SH-SY5Y (cell line): ENCODE data around the gene C4orf36.

Experiments
- GATA2 ChIP-seq: IDR thresholded peaks from 2 replicates; pipeline ENCODE4 v1.6.1; 2011; ENCODE audit warnings: mild to moderate bottlenecking, low read depth, low read length
- GATA3 ChIP-seq: IDR thresholded peaks from 2 replicates; pipeline ENCODE4 v1.6.1; 2011; ENCODE audit warnings: low read depth, mild to moderate bottlenecking, low read length, moderate library complexity

Gene C4orf36, protein sequence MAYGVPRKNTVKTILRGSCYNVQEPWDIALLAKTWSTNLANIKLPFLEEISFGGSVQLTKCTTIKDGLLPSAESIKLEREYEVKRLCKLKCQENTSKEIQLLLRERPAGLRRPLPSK

DNA sequence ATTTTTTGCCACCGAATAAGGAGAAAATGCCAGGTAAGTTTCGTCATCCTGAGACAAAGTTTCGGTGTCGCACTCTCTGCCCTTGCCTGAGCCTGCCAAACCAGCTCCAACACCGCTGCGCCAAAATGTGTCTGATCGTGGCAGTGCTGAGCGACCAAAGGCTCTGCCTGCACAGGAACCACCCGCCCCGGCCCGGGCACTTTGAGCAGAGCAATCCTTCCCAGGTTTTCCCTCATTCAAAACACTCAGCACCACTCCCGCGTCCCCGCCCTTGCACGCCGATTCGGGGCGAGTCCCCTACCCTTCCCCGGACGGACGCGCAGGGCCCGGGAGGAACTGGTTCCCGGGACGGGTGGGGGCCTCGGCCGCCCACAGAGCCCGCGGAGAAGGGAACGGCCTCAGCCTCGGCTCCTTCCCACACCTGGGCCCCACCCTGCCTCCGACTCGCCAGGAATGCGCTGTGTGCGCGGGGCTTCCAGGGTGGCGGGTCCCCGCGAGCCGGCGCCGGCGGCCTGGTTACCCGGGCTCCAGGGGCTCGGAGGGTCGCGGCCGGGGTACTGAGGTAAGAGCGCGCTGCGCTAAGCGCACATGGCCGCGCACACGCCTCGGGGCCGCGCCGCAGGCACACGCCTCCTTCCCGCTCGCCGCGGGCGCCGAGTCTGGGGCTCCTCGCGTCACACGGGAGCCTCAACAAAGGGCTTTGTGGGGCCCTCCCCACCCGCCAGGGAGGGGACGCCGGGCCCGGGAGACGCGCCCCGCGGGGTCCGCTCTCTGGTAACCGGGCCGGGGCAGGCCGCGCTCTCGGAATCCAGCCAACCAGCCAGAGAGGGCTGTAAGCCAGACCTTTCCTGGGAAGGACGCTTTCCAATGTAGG lies at the start of gene C4orf36:
Gene C4orf36 (minus strand): TSS at position 661 of the 874 bp plus-strand sequence. CDS start 902 bp downstream, outside the sequence.
- no peak for TF ChIP-seq GATA2
- TF ChIP-seq GATA3 = no peak

DNA sequence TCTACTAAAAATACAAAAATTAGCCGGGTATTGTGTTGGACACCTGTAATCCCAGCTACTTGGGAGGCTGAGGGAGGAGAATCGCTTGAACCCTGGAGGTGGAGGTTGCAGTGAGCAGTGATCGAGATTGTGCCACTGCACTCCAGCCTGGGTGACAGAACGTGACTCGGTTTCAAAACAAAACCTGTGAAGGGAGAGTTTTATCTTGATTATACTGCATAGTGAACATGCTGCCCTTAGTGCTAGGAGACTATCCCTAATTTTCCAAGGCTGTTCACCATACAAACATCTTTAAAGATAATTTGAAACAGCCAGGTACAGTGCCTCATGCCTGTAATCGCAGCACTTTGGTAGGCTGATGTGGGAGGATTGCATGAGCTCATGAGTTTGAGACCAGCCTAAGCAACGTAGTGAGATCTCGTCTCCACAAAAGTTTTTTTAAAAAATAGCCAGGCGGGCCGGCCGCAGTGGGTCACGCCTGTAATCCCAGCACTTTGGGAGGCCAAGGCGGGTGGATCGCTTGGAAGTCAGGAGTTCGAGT lies 48.8 kb upstream of the C4orf36 start:
- TF ChIP-seq GATA2 (no peak), GATA3 (no peak)

DNA sequence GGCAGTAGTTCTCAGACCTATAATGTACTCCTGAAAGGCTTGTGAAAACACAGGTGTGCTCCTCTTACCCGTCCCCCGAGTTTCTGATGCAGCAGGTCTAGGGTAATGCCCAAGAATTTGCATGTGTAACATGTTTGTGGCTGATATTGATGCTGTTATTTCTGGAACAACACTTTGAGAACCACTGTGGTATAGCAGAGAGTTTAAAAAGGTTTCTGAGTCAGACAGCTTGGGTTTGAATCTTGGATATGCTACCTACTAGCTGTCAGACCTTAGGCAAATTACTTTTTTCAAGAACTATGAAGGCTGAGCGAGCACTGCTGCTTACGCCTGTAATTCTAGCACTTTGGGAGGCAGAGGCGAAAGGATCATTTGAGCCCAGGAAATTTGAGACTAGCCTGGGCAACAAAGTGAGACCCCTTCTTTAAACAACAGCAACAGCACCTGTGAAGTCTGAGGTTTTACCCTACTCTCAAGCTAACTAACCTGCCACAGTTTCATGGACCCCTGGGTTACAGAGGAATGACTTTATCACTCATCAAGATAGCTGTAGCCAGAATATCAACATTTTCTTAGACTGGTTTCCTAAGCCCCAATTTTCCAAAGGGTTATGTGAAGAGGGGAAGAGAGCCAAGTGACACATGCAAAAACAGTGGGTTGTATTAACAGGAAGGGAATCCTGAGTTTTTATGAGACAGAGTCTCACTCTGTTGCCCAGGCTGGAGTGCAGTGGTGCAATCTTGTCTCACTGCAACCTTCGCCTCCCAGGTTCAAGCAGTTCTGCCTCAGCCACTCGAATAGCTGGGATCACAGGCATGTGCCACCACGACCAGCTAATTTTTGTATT lies 47.7 kb upstream of the C4orf36 start:
- TF ChIP-seq GATA2 = no peak
- no peak for TF ChIP-seq GATA3

DNA sequence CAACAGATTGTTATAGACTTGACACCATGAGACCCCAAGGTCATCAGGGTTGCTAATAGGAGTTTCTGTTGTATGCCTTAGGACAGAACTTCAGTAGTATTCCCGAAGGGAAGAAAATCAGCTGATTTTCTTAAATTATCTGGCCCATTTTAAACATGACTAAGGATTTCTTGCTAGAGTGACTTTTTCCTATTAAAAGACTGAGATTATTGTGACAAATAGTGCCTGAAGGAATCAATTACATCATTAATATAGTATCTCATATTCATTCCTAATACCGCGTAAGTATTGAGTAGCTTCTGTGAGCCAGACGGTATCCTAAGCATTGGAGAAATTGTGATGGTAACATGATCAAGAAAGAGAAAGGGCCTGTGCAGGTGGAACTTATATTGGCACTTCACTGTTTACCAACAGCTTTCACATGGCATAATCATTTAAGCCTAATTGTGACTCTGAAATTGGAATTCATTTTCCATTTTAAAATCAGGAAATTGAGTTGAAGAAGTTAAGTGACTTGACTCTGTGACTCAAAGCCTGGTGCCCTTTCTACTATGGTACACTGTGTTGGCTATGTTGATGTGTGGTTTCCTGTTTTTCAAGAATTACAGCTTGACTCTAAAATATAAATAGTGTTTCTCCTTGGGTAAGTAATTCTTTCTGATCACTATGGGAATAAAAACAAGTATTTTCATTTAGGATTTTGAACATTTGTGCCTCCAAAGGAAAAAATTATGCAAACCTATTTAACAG lies 46.7 kb upstream of the C4orf36 start:
- TF ChIP-seq GATA2 = no peak

DNA sequence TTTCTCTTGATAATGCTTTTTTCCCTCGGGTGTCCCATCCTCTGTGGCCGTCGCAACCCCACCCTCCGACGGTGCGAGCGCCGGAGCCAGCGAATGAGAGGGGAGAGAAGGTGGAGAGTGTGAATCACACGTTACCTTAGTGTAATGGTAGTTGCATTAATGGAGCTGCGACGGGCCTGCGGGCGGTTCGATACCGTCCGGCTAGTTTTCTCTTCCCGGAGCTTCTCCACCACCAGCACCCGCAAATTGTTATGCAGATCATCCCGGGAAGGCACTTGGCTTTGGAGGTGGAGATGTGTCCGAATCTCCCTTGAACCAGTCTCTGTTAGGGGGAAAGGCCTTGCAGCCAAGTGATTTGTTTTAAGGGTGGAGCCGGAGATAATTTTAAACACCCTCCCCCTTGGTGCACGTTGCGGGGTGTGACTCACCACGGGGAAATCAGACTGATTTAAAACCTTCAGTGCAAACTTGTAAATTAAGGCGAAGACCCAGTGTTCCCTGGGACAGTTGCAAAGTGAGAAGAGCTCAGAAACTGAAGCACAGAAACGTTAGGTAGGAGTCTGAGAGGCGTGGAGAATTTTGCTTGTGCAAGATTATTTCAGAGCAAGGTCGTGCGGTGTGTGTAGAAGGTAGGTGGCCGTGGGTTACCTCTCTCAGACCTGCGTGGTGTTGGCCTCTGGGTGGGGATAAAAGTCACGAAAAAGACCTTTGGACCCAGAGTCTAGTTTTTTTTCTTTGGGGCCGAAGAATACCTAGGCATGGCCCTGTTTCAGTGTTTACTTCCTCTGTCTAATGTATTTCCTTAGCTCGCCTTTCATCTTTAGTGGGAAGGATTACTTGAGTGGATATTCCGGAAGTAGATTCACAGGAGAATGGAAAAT lies 43.9 kb upstream of the C4orf36 start:
- TF ChIP-seq GATA3 (no peak), GATA2 (no peak)

DNA sequence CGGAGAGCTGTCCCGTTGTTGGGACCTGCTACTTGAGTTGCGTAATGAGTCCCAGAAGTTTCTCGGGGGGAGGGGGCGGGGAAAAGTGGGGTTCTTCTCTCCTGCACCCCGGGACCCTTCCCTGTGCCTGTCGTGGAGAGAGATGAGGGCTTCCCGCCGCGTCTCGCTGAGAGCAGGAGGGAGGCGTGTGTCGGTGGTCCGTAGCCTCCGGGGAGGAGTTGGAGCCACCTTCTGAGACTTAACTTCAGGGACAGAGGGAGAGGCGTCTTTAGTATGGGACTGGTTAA lies 43.3 kb upstream of the C4orf36 start:
- TF ChIP-seq GATA2 = no peak
- no peak for TF ChIP-seq GATA3

DNA sequence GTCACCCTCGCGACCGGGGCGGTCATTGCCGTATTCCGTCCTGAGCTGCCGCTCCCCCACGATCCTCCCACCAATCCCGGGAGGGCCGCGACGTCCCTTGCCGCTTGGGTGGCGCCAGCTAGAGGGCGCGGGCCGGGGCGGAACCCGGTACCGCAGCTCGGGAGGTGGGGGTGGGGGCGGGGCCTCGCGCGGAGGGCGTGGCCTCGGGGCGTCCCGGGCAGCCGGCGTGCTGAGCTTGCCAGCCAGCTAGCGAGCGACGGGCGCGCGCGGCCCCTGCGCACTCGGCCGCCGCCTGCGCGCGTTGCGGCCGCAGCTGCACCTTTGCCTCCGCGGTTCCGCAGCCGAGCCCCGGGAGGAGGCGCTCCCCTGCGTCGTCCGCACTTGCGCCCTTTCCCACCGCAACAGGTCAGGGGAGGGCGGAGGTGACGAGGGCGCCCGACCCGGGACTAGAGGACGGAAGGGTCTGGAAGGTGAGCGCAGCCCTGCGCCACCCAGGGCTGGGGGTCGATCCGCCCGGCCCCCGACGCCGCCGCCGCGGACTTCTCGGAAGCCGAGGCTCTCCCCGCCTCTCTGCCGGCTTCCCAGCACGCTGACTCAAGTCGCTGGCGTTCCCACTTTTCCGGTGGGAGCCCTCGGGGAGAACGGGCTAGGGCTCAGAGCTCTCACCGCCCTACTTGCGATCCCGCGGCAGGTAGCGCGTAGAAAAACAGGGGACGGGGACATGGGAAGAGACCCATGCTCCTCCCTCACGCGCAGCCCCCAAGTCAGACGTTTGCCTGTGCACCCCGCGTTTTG lies 42.7 kb upstream of the C4orf36 start, which contains the start of gene AFF1:
Gene AFF1 (plus strand): TSS at position 241 of the 795 bp plus-strand sequence. CDS start 13,523 bp downstream, outside the sequence.
- TF ChIP-seq GATA2 = no peak
- TF ChIP-seq GATA3 = no peak

DNA sequence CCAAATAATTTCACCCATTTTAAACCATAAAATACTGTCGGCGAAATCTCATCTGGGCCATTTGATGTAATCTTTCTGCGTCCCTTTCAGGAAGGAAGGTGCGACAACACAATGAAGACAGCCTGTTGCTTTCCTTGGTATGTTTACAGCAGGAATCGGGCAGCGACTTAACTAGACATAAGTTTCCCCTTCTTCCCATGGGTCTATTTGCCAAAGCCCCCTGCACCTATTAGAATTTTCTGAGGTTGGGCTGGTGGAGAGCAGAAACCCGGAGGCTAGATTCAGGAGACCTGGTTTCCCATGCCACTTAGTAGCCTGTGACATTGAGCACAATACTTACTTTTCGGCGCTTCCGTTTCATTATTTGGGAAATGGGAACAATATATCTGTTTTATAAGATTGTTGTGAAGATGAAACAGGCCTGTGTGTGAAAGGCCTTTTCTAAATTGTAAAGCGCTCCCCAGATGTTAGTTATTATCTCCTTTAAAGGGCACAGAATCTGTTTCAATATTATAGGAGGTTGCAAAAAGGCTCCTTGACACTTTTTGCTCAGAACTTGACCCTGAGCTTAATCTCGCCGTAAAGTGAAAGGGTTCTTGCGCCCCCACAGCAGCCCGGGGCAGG lies 42.0 kb upstream of the C4orf36 start:
- no peak for TF ChIP-seq GATA2
- TF ChIP-seq GATA3 = no peak

DNA sequence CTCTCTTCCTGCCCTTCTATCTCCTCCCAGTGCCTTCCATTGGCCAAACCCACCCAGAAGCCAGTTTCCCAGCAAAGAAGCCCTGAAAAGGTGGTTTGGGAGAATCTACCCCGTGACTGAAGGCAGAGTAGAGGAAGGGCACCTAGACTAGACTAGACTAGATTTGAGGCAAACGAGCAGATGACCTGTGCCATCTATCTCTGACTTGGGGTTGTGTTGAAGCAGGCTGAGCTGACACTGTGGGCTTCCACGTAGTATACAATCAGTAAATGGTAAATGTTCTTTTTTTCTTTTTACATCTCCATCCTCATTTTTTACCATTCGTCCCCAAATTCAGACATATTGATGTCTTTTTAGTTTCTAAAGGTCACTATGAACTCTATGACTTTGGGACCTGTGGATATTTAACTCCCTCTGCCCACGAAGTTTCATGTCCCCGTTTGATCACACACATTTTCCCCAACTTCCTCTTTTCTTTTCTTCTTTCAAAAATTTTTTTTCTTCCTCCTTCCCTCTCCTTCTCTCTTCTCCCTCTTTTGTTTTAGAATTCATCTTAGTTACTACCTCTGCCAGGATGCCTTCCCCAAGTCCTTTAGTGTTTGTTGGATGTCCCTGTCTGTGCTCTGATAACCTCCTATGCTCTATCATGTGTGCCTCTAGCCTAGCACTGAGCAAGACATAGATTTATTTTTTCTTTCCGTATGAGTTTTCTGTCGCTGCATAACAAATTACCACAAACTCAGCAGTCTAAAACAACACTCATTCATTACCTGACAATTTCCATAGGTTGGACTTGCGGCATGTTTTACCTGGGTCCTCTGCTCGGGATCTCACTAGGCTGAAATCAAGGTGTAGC lies 36.4 kb upstream of the C4orf36 start:
- TF ChIP-seq GATA2 = no peak
- TF ChIP-seq GATA3 = no peak

DNA sequence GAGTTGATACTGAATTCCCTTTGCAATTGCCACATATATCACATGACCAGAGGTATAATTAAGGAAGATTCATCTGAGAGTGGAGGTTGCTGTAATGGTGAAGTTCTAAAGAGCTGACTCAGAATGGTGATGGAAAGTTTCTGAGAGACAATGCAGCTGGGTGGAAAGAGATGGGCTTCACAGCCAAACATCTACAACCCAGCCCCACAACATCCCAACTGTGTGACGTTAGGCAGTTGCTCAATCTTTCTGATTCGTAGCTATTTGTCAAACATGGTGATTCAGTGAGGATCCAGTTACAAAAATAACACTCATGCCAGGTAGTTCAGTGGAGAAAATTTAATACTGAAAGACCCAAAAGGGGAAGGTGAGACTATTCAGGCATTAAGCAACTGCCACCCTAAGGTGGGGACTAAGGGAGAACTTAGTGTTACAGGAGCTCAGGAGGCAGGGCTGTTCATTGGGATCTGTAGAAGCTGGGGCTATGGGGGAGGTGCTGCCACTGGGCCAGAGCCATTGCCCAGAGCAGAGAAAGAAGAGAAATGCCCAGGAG lies 35.7 kb upstream of the C4orf36 start:
- TF ChIP-seq GATA3 = no peak
- no peak for TF ChIP-seq GATA2
